ENCODE results near the gene FBXL7. TPM values are rescaled to one million over a fixed set of nuclear protein-coding genes. Genes with fewer than 3 reads are reported as not detected.

Gene FBXL7
- total and polyA plus RNA-seq, 12 donors = 8.7 to 33.4 (median 23.5) TPM

GRCh38 chr5:15933259-15934207, 433.6 kb downstream of the FBXL7 start:
- intact Hi-C loops (cut with DNase I) = no loop called here
- Histone ChIP-seq H3K4me1 (peaks cover 0 to 28% (median 8%) of the 10 kb centered on the region in 9 donors), H3K36me3 (peaks cover 0 to 39% (median 15%) of the 10 kb centered on the region in 9 donors), H3K4me3 (no peak overlapping the region), H3K9me3 (peaks cover 0 to 7% (median 0%) of the 10 kb centered on the region in 11 donors), H3K27me3 (no peaks in the 10 kb centered on the region), H3K27ac (no peak overlapping the region)
- TF ChIP-seq CTCF (IDR thresholded peaks at IDR 0.05) = no peak
- ATAC-seq (peak in 1 of 8 donors; percentile 32), DNase-seq (no peak)
- WGBS, 2 donors = 81 to 82% methylated on average over 13 of the region's 13 CpGs

DNA sequence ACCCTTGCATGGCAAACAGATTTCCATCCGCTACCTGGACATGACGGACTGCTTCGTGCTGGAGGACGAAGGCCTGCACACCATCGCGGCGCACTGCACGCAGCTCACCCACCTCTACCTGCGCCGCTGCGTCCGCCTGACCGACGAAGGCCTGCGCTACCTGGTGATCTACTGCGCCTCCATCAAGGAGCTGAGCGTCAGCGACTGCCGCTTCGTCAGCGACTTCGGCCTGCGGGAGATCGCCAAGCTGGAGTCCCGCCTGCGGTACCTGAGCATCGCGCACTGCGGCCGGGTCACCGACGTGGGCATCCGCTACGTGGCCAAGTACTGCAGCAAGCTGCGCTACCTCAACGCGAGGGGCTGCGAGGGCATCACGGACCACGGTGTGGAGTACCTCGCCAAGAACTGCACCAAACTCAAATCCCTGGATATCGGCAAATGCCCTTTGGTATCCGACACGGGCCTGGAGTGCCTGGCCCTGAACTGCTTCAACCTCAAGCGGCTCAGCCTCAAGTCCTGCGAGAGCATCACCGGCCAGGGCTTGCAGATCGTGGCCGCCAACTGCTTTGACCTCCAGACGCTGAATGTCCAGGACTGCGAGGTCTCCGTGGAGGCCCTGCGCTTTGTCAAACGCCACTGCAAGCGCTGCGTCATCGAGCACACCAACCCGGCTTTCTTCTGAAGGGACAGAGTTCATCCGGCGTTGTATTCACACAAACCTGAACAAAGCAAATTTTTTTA, 436.7 kb downstream of the FBXL7 start:
- Histone ChIP-seq H3K4me1 (peaks cover 0 to 46% (median 14%) of the 10 kb centered on the region in 9 donors), H3K9me3 (peaks cover 0 to 7% (median 0%) of the 10 kb centered on the region in 11 donors), H3K27me3 (no peaks in the 10 kb centered on the region), H3K27ac (no peak overlapping the region), H3K4me3 (no peak overlapping the region), H3K36me3 (peaks cover 0 to 58% (median 26%) of the 10 kb centered on the region in 9 donors)
- WGBS, 2 donors = 98% methylated on average over 60 of the region's 60 CpGs
- intact Hi-C loops (cut with DNase I) = no loop called here
- peak in 3 of 8 donors; percentile 19 to 56 (median 24) for ATAC-seq
- TF ChIP-seq CTCF (IDR thresholded peaks at IDR 0.05) = no peak
- DNase-seq = no peak

- Histone ChIP-seq H3K4me3 (no peak overlapping the region), H3K27me3 (no peaks in the 10 kb centered on the region), H3K27ac (no peak overlapping the region), H3K4me1 (peaks cover 0 to 43% (median 14%) of the 10 kb centered on the region in 9 donors), H3K9me3 (peaks cover 0 to 7% (median 0%) of the 10 kb centered on the region in 11 donors), H3K36me3 (peaks cover 0 to 63% (median 26%) of the 10 kb centered on the region in 9 donors)
- intact Hi-C loops (cut with DNase I) = no loop called here
- WGBS, 2 donors = 45 to 56% methylated on average over 1 of the region's 1 CpG
- TF ChIP-seq CTCF (IDR thresholded peaks at IDR 0.05) = no peak
- no peak for DNase-seq
- peak in 3 of 8 donors; percentile 30 to 39 (median 33) for ATAC-seq
These were observed 437.7 kb downstream of the FBXL7 start for GRCh38 chr5:15937708-15938107.

DNA sequence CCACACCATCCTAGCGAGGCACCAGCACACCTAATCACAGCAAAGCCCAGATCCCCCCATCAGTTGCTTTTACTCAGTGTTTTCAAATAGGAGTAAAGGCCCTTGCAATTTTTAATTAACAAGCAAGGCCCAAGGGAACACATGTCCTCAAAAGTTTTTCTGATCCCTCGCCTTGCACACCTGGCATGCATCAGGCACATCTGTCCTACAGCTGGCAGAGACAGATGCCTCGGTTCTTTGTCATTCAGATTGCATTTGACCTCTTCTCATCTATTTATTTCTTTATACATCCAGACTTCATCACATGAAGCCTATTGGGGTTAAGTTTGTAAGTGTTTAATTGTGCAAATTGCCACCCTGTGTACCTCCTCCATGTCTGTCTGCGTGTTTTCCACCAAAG, 438.2 kb downstream of the FBXL7 start:
- no peaks in the 10 kb centered on the region for H3K27me3 ChIP-seq
- no peak overlapping the region for H3K27ac ChIP-seq
- H3K9me3 ChIP-seq = peaks cover 0 to 7% (median 0%) of the 10 kb centered on the region in 11 donors
- no peak overlapping the region for H3K4me3 ChIP-seq
- peaks cover 0 to 38% (median 13%) of the 10 kb centered on the region in 9 donors for H3K4me1 ChIP-seq
- DNase-seq (no peak), ATAC-seq (no peak)
- WGBS, 2 donors = 83 to 84% methylated on average over 4 of the region's 4 CpGs
- intact Hi-C loops (cut with DNase I) = no loop called here
- TF ChIP-seq CTCF (IDR thresholded peaks at IDR 0.05) = no peak
- peaks cover 0 to 63% (median 26%) of the 10 kb centered on the region in 9 donors for H3K36me3 ChIP-seq

Measured in heart right ventricle (tissue), 16 donors.